K562 (cell line): ENCODE data around the gene SPATA13. TPM values are rescaled to one million over a fixed set of nuclear protein-coding genes. Genes with fewer than 3 reads are reported as not detected.

ENCODE experiments used
- ATAC-seq: fragments of 200-7000 bp; cut with Tn5 transposase; 3 replicates; pipeline ENCODE4 v1.9.1; 2020; ENCODE audit warnings: moderate library complexity
- BruUV-seq: library from RNA; stranded (reverse); fragments of 400-500 nt; replicated peaks from 2 replicates; lab custom pipeline; 2021; lab: Mats Ljungman, UMichigan
- CTCF ChIA-PET: fragments of 300-600 bp; formaldehyde crosslinking; extraction: SDS; loops from one replicate; lab custom pipeline; 2021; ENCODE audit warnings: low intra/inter-chr PET ratio; lab: Yijun Ruan, JAX
- POLR2A ChIA-PET: fragments of 300-600, 350-650 bp; sonication (Branson Sonifier 250); formaldehyde crosslinking; extraction: SDS; loops from one replicate; lab custom pipeline; 2021; ENCODE audit warnings: antibody characterized with exemption, inconsistent platforms; lab: Yijun Ruan, JAX
- DNase-seq, 4 experiments: peaks; one replicate each; pipeline versions ENCODE4 v3.0.0 to v3.0.0-alpha.2; 2011 to 2018; ENCODE audit warnings: low spot score in 3 of 4, mixed read lengths in 3 of 4; ENCODE audit errors: extremely low read depth in 1 of 4
- FAIRE-seq: peaks from 2 replicates; lab custom pipeline; 2011; peaks lifted over from hg19 to GRCh38; lab: Jason Lieb, UNC
- H2AFZ ChIP-seq: 2 replicates; pipeline ENCODE4 v1.6.0; 2011; ENCODE audit warnings: low read depth, low read length, control low read depth, inconsistent platforms
- H3K27ac ChIP-seq: fragments of 200-600 bp; 3 replicates; pipeline ENCODE4 v1.8.0; 2011; ENCODE audit warnings: low read depth, mild to moderate bottlenecking, control low read depth, inconsistent platforms, low read length, moderate library complexity, mixed read lengths; ENCODE audit errors: extremely low read depth
- H3K27me3 ChIP-seq, 2 experiments: fragments of 300-600 bp in 1 of 2; 2 replicates in 1 of 2; 3 replicates in 1 of 2; pipeline versions ENCODE4 v1.6.0 to v1.8.0; 2011; ENCODE audit warnings: inconsistent platforms in 2 of 2, low read length in 2 of 2, mild to moderate bottlenecking in 1 of 2, mixed read lengths in 1 of 2, moderate library complexity in 1 of 2; ENCODE audit not compliant: control insufficient read depth in 2 of 2, insufficient read depth in 2 of 2
- H3K36me3 ChIP-seq: fragments of 300-600 bp; 3 replicates; pipeline ENCODE4 v1.8.0; 2011; ENCODE audit warnings: mild to moderate bottlenecking, low read length, inconsistent platforms; ENCODE audit not compliant: control insufficient read depth, insufficient read depth
- H3K4me1 ChIP-seq, 2 experiments: fragments of 200-600 bp in 1 of 2; replicated peaks in 1 of 2; 2 replicates in 1 of 2; 3 replicates in 1 of 2; pipeline versions ENCODE4 v1.5.1 to v1.8.0; 2011; ENCODE audit warnings: inconsistent platforms in 2 of 2, low read length in 2 of 2, mild to moderate bottlenecking in 1 of 2, mixed read lengths in 1 of 2, moderate library complexity in 1 of 2; ENCODE audit not compliant: control insufficient read depth in 2 of 2, insufficient read depth in 2 of 2
- H3K4me2 ChIP-seq: 2 replicates; pipeline ENCODE4 v1.6.1; 2011; ENCODE audit warnings: low read length, control low read depth, inconsistent platforms, mixed read lengths; ENCODE audit not compliant: insufficient read depth
- H3K4me3 ChIP-seq: fragments of 200-600 bp; sonication (generic), shearing (Covaris generic); 2 replicates; pipeline ENCODE4 v1.5.1; 2016; ENCODE audit warnings: control low read depth, inconsistent platforms
- H3K79me2 ChIP-seq: fragments of 200-600 bp; 3 replicates; pipeline ENCODE4 v1.8.0; 2011; ENCODE audit warnings: low read length, inconsistent platforms; ENCODE audit not compliant: control insufficient read depth, insufficient read depth
- H3K9ac ChIP-seq, 2 experiments: 2 replicates each; pipeline versions ENCODE4 v1.6.0 to v1.6.1; 2011; ENCODE audit warnings: low read depth in 2 of 2, low read length in 2 of 2, control low read depth in 1 of 2, inconsistent platforms in 1 of 2, mild to moderate bottlenecking in 1 of 2, mixed read lengths in 1 of 2; ENCODE audit not compliant: insufficient read depth in 1 of 2
- H3K9me1 ChIP-seq: one replicate; pipeline ENCODE4 v1.6.0; 2011; ENCODE audit warnings: inconsistent platforms, mild to moderate bottlenecking, low read length, moderate library complexity; ENCODE audit not compliant: control insufficient read depth, insufficient read depth
- H3K9me3 ChIP-seq: replicated peaks from 2 replicates; pipeline ENCODE4 v1.5.1; 2011; ENCODE audit warnings: low read depth, low read length, inconsistent platforms; ENCODE audit not compliant: control insufficient read depth, insufficient read depth
- H4K20me1 ChIP-seq: replicated peaks from 2 replicates; pipeline ENCODE4 v1.6.1; 2011; ENCODE audit warnings: low read length, inconsistent platforms, mixed read lengths; ENCODE audit not compliant: control insufficient read depth, insufficient read depth
- BRF2 ChIP-seq: IDR thresholded peaks from 3 replicates; pipeline ENCODE4 v1.6.1; 2011; ENCODE audit warnings: borderline replicate concordance, mild to moderate bottlenecking; ENCODE audit not compliant: insufficient read length, insufficient read depth
- EWSR1 ChIP-seq: fragments of 450-650 bp; IDR thresholded peaks from 2 replicates; pipeline ENCODE4 v1.6.1; 2018; ENCODE audit warnings: borderline replicate concordance, mild to moderate bottlenecking, low read depth, moderate library complexity; ENCODE audit not compliant: partially characterized antibody
- FOXK1 ChIP-seq: sonication (generic); formaldehyde crosslinking; IDR thresholded peaks from 2 replicates; pipeline ENCODE4 v1.8.0; 2022; ENCODE audit warnings: missing genetic modification reagents, mild to moderate bottlenecking, borderline replicate concordance
- FOXP1 ChIP-seq: sonication (generic); formaldehyde crosslinking; IDR thresholded peaks from 2 replicates; pipeline ENCODE4 v1.8.0; 2022; ENCODE audit warnings: mild to moderate bottlenecking, missing genetic modification reagents
- FOXP4 ChIP-seq: sonication (generic); formaldehyde crosslinking; IDR thresholded peaks from 2 replicates; pipeline ENCODE4 v1.8.0; 2022; ENCODE audit warnings: mild to moderate bottlenecking, missing genetic modification reagents, borderline replicate concordance
- HCFC1 ChIP-seq: IDR thresholded peaks from 2 replicates; pipeline ENCODE4 v1.6.1; 2012; ENCODE audit warnings: low read depth, low read length, improper control_type of control experiment
- HDAC1 ChIP-seq, 2 experiments: fragments of 450-650 bp; IDR thresholded peaks; 2 replicates each; pipeline ENCODE4 v1.6.1; 2016 to 2017; ENCODE audit warnings: inconsistent platforms in 1 of 2, mild to moderate bottlenecking in 1 of 2, moderate library complexity in 1 of 2
- PATZ1 ChIP-seq: fragments of 250-450 bp; sonication (Bioruptor Pico); IDR thresholded peaks from 2 replicates; pipeline ENCODE4 v1.5.0; 2020; ENCODE audit warnings: mild to moderate bottlenecking, borderline replicate concordance
- PHB2 ChIP-seq: fragments of 450-650 bp; IDR thresholded peaks from 2 replicates; pipeline ENCODE4 v1.6.1; 2017; ENCODE audit warnings: low read depth
- PKNOX1 ChIP-seq: fragments of 450-650 bp; IDR thresholded peaks from 2 replicates; pipeline ENCODE4 v1.6.1; 2016
- SP1 ChIP-seq: sonication (generic); formaldehyde crosslinking; IDR thresholded peaks from 2 replicates; pipeline ENCODE4 v1.8.1; 2022; ENCODE audit warnings: mild to moderate bottlenecking, missing genetic modification reagents
- TEAD2 ChIP-seq: fragments of 450-650 bp; IDR thresholded peaks from 2 replicates; pipeline ENCODE4 v1.6.1; 2016; ENCODE audit warnings: missing genetic modification characterization, control low read depth, missing compliant biosample characterization
- TGIF2 ChIP-seq: sonication (generic); formaldehyde crosslinking; IDR thresholded peaks from 2 replicates; pipeline ENCODE4 v1.8.1; 2022; ENCODE audit warnings: mild to moderate bottlenecking, missing genetic modification reagents, moderate library complexity
- ZBED1 ChIP-seq: IDR thresholded peaks from 2 replicates; pipeline ENCODE4 v1.6.1; 2014
- WGBS: fragments of 100-300 bp; shearing (Covaris generic); methylation state at CpG from one replicate; pipeline ENCODE4 v1.1.6; 2016; ENCODE audit warnings: low coverage, mixed read lengths; ENCODE audit not compliant: insufficient coverage; ENCODE audit errors: missing lambda C conversion rate; 5-methylcytosine and 5-hydroxymethylcytosine counted together
- in situ Hi-C: fragments of 300-500 bp; cut with MboI; formaldehyde crosslinking; loops from 4 replicates; pipeline ENCODE4 v1.15.0; 2018; ENCODE audit warnings: inconsistent platforms, mixed read lengths
- intact Hi-C: fragments of 100-400 bp; cut with micrococcal nuclease; formaldehyde crosslinking; loops from 2 replicates; pipeline ENCODE4 v1.14.2; 2022
- polyA plus RNA-seq, 8 experiments: library from polyadenylated mRNA; depleted of rRNA in 4 of 8; stranded (reverse) in 5 of 8; unstranded in 3 of 8; fragments of >200 nt; fragmentation: Nextera tagmentation in 2 of 8; fragmentation: Illumina TruSeq in 1 of 8; extraction: Ambion mirVana in 2 of 8; extraction: Trizol in 1 of 8; gene quantifications; 2 replicates each; pipeline versions ENCODE4 v1.2.1 to v1.2.3, GENCODE V29; 2011 to 2014; ENCODE audit warnings: inconsistent platforms in 1 of 8, missing spikeins in 1 of 8
- total RNA-seq, 7 experiments: library from RNA; depleted of rRNA in 6 of 7; stranded (reverse); fragments of >200 nt in 6 of 7; fragmentation: Illumina TruSeq in 2 of 7; extraction: Trizol in 2 of 7; gene quantifications; 2 replicates each; pipeline versions ENCODE4 v1.2.1 to v1.2.3, GENCODE V29; 2011 to 2021; ENCODE audit warnings: low replicate concordance in 1 of 7

The SPATA13 gene
- total and polyA plus RNA-seq, 9 of the 15 experiments (the other 6 are each of a cell fraction or from before 2014, with no cell fraction given): 0.08 to 0.99 (median 0.21) TPM; not detected in 2

GRCh38 chr13:24252136-24252535 is 91.6 kb downstream of the SPATA13 start:
- POLR2A ChIA-PET: no interaction called here
- no peaks in the 10 kb centered on the region for H4K20me1 ChIP-seq
- no peak overlapping the region for H3K27ac ChIP-seq
- H3K9ac ChIP-seq: no peak overlapping the region
- H3K36me3 ChIP-seq: no peaks in the 10 kb centered on the region
- ATAC-seq (no peak), FAIRE-seq (no peak), DNase-seq (no peak)
- no peaks in the 10 kb centered on the region for H3K9me1 ChIP-seq
- CTCF ChIA-PET: no interaction called here
- intact Hi-C loops: no loop called here
- no TSS peak for BruUV-seq
- in situ Hi-C loops: no loop called here
- no peak overlapping the region for H2AFZ ChIP-seq
- WGBS: 4% methylated on average over 6 of the region's 6 CpGs
- peaks cover 2 to 26% of the 10 kb centered on the region in 2 experiments; a peak in 2 of 5 replicates for H3K27me3 ChIP-seq
- no peak overlapping the region for H3K4me2 ChIP-seq
- H3K79me2 ChIP-seq: no peaks in the 10 kb centered on the region
- no peak for TF ChIP-seq EWSR1
- no peak for TF ChIP-seq FOXP4
- TF ChIP-seq ZBED1: no peak
- TF ChIP-seq PKNOX1: no peak
- no peak for TF ChIP-seq FOXK1
- TF ChIP-seq FOXP1 (CRISPR knock-in tag): no peak
- no peak for TF ChIP-seq BRF2
- no peak for TF ChIP-seq HDAC1 (IDR thresholded peaks at IDR 0.05)
- no peak for TF ChIP-seq PHB2
- no peak for TF ChIP-seq TEAD2 (tag)
- TF ChIP-seq SP1: no peak
- TF ChIP-seq PATZ1: no peak
- no peak for TF ChIP-seq HCFC1
- no peak for TF ChIP-seq TGIF2 (CRISPR knock-in tag)
- no peaks in the 10 kb centered on the region for H3K9me3 ChIP-seq
- H3K4me3 ChIP-seq: no peak overlapping the region
- H3K4me1 ChIP-seq: no peaks in the 10 kb centered on the region; a peak in 1 of 5 replicates
